ENCODE data around the gene AHCYL2.

GRCh38 chr7:129334473-129334872 is 109.6 kb downstream of the AHCYL2 start:
- peak; percentile 17 to 35; a peak in 3 of 4 replicates for TF ChIP-seq CTCF (conservative IDR thresholded peaks at IDR 0.05; ENCODE audit: low read depth in 2 of 2)
- TF ChIP-seq POLR2AphosphoS5 (IDR thresholded peaks at IDR 0.05; ENCODE audit: low read depth), result no peak
- TF ChIP-seq JUNB (IDR thresholded peaks at IDR 0.05; ENCODE audit: unreplicated experiment), result no peak
- TF ChIP-seq EZH2 (IDR thresholded peaks at IDR 0.05; ENCODE audit: low read depth, unreplicated experiment), result no peak

Data from GM23338 (cell line).